ENCODE measurements around the gene ITPRID2.

GRCh38 chr2:181924336-181924735, 32.8 kb downstream of the ITPRID2 start:
- TF ChIP-seq CTCF (IDR thresholded peaks at IDR 0.05; ENCODE audit: insufficient read depth, low read length, poor library complexity, severe bottlenecking) (no peak), EZH2phosphoT487 (conservative IDR thresholded peaks at IDR 0.05; ENCODE audit: low read length) (no peak)

All from SU-DHL-6 (cell line).